B cell (primary cell): ENCODE measurements around the gene CNTN4. TPM values are rescaled to one million over a fixed set of nuclear protein-coding genes. Genes with fewer than 3 reads are reported as not detected.

ENCODE experiments used
- ATAC-seq: fragments of 200-7000 bp; cut with Tn5 transposase; one replicate; pipeline ENCODE4 v1.10.0; 2021; ENCODE audit warnings: low read depth, mild to moderate bottlenecking, moderate number of reproducible peaks, moderate library complexity
- CTCF ChIA-PET: fragments of 350-600 bp; sonication (Branson Sonifier 250); formaldehyde crosslinking; loops from one replicate; lab custom pipeline; 2021; ENCODE audit warnings: antibody characterized with exemption, inconsistent platforms; lab: Charles Lee
- POLR2A ChIA-PET: fragments of 350-600 bp; sonication (Branson Sonifier 250); formaldehyde crosslinking; loops from one replicate; lab custom pipeline; 2021; ENCODE audit warnings: antibody characterized with exemption; lab: Charles Lee
- DNase-seq: peaks from one replicate; pipeline ENCODE4 v3.0.0; 2013
- H2AFZ ChIP-seq: 2 replicates; pipeline ENCODE4 v1.6.1; 2012; ENCODE audit warnings: mild to moderate bottlenecking, low read depth, low read length; ENCODE audit not compliant: insufficient read depth, poor library complexity, severe bottlenecking
- H3K27ac ChIP-seq, 2 donors: 1 replicate in 1 of 2; 2 replicates in 1 of 2; pipeline ENCODE4 v1.5.1; 2012 to 2013; ENCODE audit warnings: low read length in 2 of 2, mild to moderate bottlenecking in 2 of 2, moderate library complexity in 1 of 2
- H3K27me3 ChIP-seq, 4 experiments: fragments of 200-600 bp in 1 of 4; sonication (generic) in 1 of 4; replicated peaks in 1 of 4; 1 replicate in 2 of 4; 2 replicates in 2 of 4; pipeline versions ENCODE4 v1.6.1 to v1.7.0; 2013 to 2016; ENCODE audit warnings: low read length in 3 of 4, mild to moderate bottlenecking in 2 of 4, mixed read lengths in 1 of 4, moderate library complexity in 1 of 4; ENCODE audit not compliant: insufficient read depth in 4 of 4, control insufficient read depth in 3 of 4; ENCODE audit errors: control extremely low read depth in 1 of 4
- H3K36me3 ChIP-seq, 2 experiments: replicated peaks in 1 of 2; 1 replicate in 1 of 2; 2 replicates in 1 of 2; pipeline versions ENCODE4 v1.6.1 to v1.7.1; 2013; ENCODE audit warnings: low read length in 1 of 2; ENCODE audit not compliant: insufficient read depth in 2 of 2, control insufficient read depth in 1 of 2; ENCODE audit errors: control extremely low read depth in 1 of 2, extremely low read depth in 1 of 2
- H3K4me1 ChIP-seq, 2 donors: fragments of 200-600 bp in 1 of 2; sonication (generic) in 1 of 2; 1 replicate in 1 of 2; 2 replicates in 1 of 2; pipeline versions ENCODE4 v1.5.1 to v1.6.1; 2013 to 2017; ENCODE audit warnings: low read length in 2 of 2; ENCODE audit not compliant: control insufficient read depth in 2 of 2, insufficient read depth in 2 of 2
- H3K4me2 ChIP-seq: replicated peaks from 2 replicates; pipeline ENCODE3; 2012; ENCODE audit warnings: mild to moderate bottlenecking, low read depth, low read length; ENCODE audit not compliant: poor library complexity, severe bottlenecking
- H3K4me3 ChIP-seq, 5 experiments: fragments of 200-600 bp in 1 of 5; sonication (generic) in 1 of 5; 1 replicate in 3 of 5; 2 replicates in 2 of 5; pipeline versions ENCODE4 v1.5.1 to v1.7.0; 2011 to 2016; ENCODE audit warnings: low read length in 4 of 5, mild to moderate bottlenecking in 4 of 5, low read depth in 2 of 5, control low read depth in 1 of 5, moderate library complexity in 1 of 5; ENCODE audit not compliant: insufficient read depth in 1 of 5; ENCODE audit errors: control extremely low read depth in 1 of 5, extremely low read depth in 1 of 5
- H3K79me2 ChIP-seq: fragments of 200-600 bp; sonication (generic); one replicate; pipeline ENCODE4 v1.6.0; 2016; ENCODE audit warnings: low read length; ENCODE audit not compliant: control insufficient read depth, insufficient read depth
- H3K9ac ChIP-seq: fragments of 200-600 bp; sonication (generic); 2 replicates; pipeline ENCODE4 v1.6.1; 2017; ENCODE audit warnings: mild to moderate bottlenecking, low read length, moderate library complexity
- H3K9me3 ChIP-seq, 3 donors: one replicate each; pipeline versions ENCODE4 v1.6.1 to v1.7.1; 2013; ENCODE audit warnings: low read length in 2 of 3; ENCODE audit not compliant: control insufficient read depth in 2 of 3, insufficient read depth in 1 of 3; ENCODE audit errors: control extremely low read depth in 1 of 3
- H4K20me1 ChIP-seq: 2 replicates; pipeline ENCODE4 v1.6.0; 2012; ENCODE audit warnings: mild to moderate bottlenecking, low read length; ENCODE audit not compliant: insufficient read depth, control insufficient read depth, poor library complexity, severe bottlenecking
- H3K27ac Mint-ChIP-seq: one replicate; pipeline ENCODE4 v1.8.0; 2021; ENCODE audit warnings: mixed read lengths
- H3K27me3 Mint-ChIP-seq: one replicate; pipeline ENCODE4 v1.8.0; 2021; ENCODE audit warnings: mixed read lengths
- H3K4me1 Mint-ChIP-seq: one replicate; pipeline ENCODE4 v1.8.0; 2021; ENCODE audit warnings: mixed read lengths
- H3K4me3 Mint-ChIP-seq: one replicate; pipeline ENCODE4 v1.8.0; 2021; ENCODE audit warnings: mixed read lengths
- H3K9me3 Mint-ChIP-seq: one replicate; pipeline ENCODE4 v1.8.0; 2022; ENCODE audit warnings: mixed read lengths; ENCODE audit not compliant: insufficient read depth
- EZH2 ChIP-seq: IDR thresholded peaks from 2 replicates; pipeline ENCODE4 v1.6.1; 2012; ENCODE audit warnings: borderline replicate concordance, low read depth, mild to moderate bottlenecking, moderate library complexity, low read length; ENCODE audit not compliant: insufficient read depth, poor library complexity, severe bottlenecking
- WGBS: methylation state at CpG from one replicate; pipeline ENCODE4 v1.1.5; 2013; ENCODE audit warnings: missing lambda C conversion rate; ENCODE audit not compliant: insufficient coverage; 5-methylcytosine and 5-hydroxymethylcytosine counted together
- intact Hi-C: fragments of 100-400 bp; cut with micrococcal nuclease; formaldehyde crosslinking; loops from one replicate; pipeline ENCODE4 v1.10.0; 2022
- polyA plus RNA-seq: library from polyadenylated mRNA; depleted of rRNA; stranded (reverse); fragments of >200 nt; gene quantifications from 2 replicates; pipeline ENCODE4 v1.2.3, GENCODE V29; 2012
- total RNA-seq, 2 donors: library from RNA; stranded (reverse); fragments of 120-200 nt in 1 of 2; gene quantifications; 1 replicate in 1 of 2; 2 replicates in 1 of 2; pipeline versions ENCODE4 v1.2.3 to v1.2.4, GENCODE V29; 2013 to 2022
- TF ChIP-seq, protein P1 (sequence below): fragments of 200-600 bp; IDR thresholded peaks from one replicate; pipeline ENCODE4 v1.8.0; 2022; ENCODE audit warnings: antibody characterized with exemption, mild to moderate bottlenecking

The CNTN4 gene
- total and polyA plus RNA-seq, 2 donors (not counting 1 experiment from before 2014, with no cell fraction given), result 0.05 TPM; not detected in 1

DNA sequence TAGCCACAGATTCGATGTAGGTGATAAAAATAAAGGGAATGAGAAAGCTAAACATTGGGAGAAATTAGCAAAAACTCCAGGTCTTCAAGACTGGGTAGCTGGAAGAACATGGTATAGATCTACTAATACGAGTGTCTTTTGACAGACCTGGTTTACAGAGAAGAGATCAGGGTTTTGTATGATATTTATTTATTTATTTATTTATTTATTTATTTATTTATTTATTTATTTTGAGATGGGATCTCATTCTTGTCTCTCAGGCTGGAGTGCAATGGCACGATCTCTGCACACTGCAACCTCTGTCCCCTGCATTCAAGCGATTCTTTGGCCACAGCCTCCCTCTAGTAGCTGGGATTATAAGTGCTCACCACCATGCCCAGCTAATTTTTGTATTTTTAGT is 448.4 kb downstream of the CNTN4 start:
- Mint-ChIP-seq H3K27me3 (no peaks in the 10 kb centered on the region), H3K27ac (no peak overlapping the region), H3K9me3 (peaks cover 9% of the 10 kb centered on the region), H3K4me1 (no peaks in the 10 kb centered on the region), H3K4me3 (no peak overlapping the region)
- Histone ChIP-seq H3K27ac (no peak overlapping the region), H2AFZ (no peak overlapping the region), H4K20me1 (no peaks in the 10 kb centered on the region), H3K4me3 (no peak overlapping the region), H3K27me3 (no peaks in the 10 kb centered on the region), H3K9me3 (peaks cover 0 to 1% (median 0%) of the 10 kb centered on the region in 3 donors), H3K36me3 (no peaks in the 10 kb centered on the region), H3K4me2 (no peak overlapping the region), H3K4me1 (no peaks in the 10 kb centered on the region), H3K79me2 (no peaks in the 10 kb centered on the region), H3K9ac (no peak overlapping the region)
- intact Hi-C loops, result no loop called here
- WGBS, result 67% methylated on average over 1 of the region's 4 CpGs
- ChIA-PET CTCF (no interaction called here), POLR2A (no interaction called here)
- ATAC-seq (no peak), DNase-seq (no peak)
- TF ChIP-seq, protein P1, sequence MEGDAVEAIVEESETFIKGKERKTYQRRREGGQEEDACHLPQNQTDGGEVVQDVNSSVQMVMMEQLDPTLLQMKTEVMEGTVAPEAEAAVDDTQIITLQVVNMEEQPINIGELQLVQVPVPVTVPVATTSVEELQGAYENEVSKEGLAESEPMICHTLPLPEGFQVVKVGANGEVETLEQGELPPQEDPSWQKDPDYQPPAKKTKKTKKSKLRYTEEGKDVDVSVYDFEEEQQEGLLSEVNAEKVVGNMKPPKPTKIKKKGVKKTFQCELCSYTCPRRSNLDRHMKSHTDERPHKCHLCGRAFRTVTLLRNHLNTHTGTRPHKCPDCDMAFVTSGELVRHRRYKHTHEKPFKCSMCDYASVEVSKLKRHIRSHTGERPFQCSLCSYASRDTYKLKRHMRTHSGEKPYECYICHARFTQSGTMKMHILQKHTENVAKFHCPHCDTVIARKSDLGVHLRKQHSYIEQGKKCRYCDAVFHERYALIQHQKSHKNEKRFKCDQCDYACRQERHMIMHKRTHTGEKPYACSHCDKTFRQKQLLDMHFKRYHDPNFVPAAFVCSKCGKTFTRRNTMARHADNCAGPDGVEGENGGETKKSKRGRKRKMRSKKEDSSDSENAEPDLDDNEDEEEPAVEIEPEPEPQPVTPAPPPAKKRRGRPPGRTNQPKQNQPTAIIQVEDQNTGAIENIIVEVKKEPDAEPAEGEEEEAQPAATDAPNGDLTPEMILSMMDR, result no peak
- TF ChIP-seq EZH2, result no peak

DNA sequence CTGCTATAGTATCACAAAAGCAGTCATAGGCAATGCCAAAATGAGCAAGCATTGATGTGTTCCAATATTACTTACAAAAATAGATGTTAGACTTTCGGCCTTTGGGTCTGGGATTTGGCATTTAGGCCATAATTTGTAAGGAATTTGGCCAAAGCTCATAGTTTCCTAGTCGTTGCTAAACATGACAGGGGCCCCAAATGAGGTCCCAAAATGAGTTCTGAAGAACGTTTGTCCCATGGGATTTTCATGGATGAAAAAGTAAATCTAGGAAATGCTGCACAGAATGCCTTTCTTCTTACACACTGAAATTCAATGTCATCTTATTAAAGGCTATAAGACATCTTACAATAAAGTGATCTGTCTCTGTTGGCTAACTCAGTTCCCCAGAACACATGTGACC is 456.0 kb downstream of the CNTN4 start:
- TF ChIP-seq EZH2, result no peak
- TF ChIP-seq, protein P1, result no peak

More for the DNA sequence above, 456.0 kb downstream of the CNTN4 start:
- H3K4me1 ChIP-seq, result no peaks in the 10 kb centered on the region
- CTCF ChIA-PET, result no interaction called here
- H3K79me2 ChIP-seq, result no peaks in the 10 kb centered on the region
- no peaks in the 10 kb centered on the region for H3K9me3 ChIP-seq
- POLR2A ChIA-PET, result no interaction called here
- Mint-ChIP-seq H3K27ac (no peak overlapping the region), H3K4me3 (no peak overlapping the region), H3K27me3 (no peaks in the 10 kb centered on the region), H3K4me1 (no peaks in the 10 kb centered on the region), H3K9me3 (no peaks in the 10 kb centered on the region)
- DNase-seq (no peak), ATAC-seq (no peak)
- H4K20me1 ChIP-seq, result no peaks in the 10 kb centered on the region
- H2AFZ ChIP-seq, result no peak overlapping the region
- intact Hi-C loops, result no loop called here
- H3K4me2 ChIP-seq, result no peak overlapping the region
- no peak overlapping the region for H3K27ac ChIP-seq
- 61% methylated on average over 2 of the region's 3 CpGs for WGBS
- no peak overlapping the region for H3K9ac ChIP-seq
- H3K27me3 ChIP-seq, result no peaks in the 10 kb centered on the region
- H3K4me3 ChIP-seq, result no peak overlapping the region
- no peaks in the 10 kb centered on the region for H3K36me3 ChIP-seq
